Esophagus squamous epithelium (tissue), 4 donors: ENCODE measurements around the gene GCK.

Experiments used
- CTCF ChIP-seq, 6 experiments: fragments of 450-650 bp in 4 of 6; fragments of 200-600 bp in 2 of 6; sonication (generic) in 2 of 6; IDR thresholded peaks; one replicate each; pipeline ENCODE4 v1.5.1; 2016 to 2019; ENCODE audit warnings: antibody characterized with exemption in 6 of 6, mild to moderate bottlenecking in 4 of 6, moderate library complexity in 4 of 6
- POLR2A ChIP-seq, 4 donors: fragments of 450-650 bp; IDR thresholded peaks; one replicate each; pipeline ENCODE4 v1.6.1; 2017; ENCODE audit warnings: antibody characterized with exemption in 4 of 4, mild to moderate bottlenecking in 4 of 4, moderate library complexity in 3 of 4

GRCh38 chr7:44224080-44224973 lies 35.1 kb upstream of the GCK start:
- no peak for TF ChIP-seq CTCF (IDR thresholded peaks at IDR 0.05)
- no peak for TF ChIP-seq POLR2A (IDR thresholded peaks at IDR 0.05)
